Testis (tissue), 2 donors: ENCODE results near the gene CEP104.
"Not testable (repeated sequence)": the region's sequence is repeated elsewhere in the genome, so short reads cannot be mapped to it uniquely, and the experiment has no call there.

ENCODE experiments used
- CTCF ChIP-seq, 3 experiments: fragments of 450-650 bp in 2 of 3; fragments of 200-600 bp in 1 of 3; sonication (generic) in 1 of 3; IDR thresholded peaks; one replicate each; pipeline ENCODE4 v1.5.1; 2016 to 2019; ENCODE audit warnings: antibody characterized with exemption in 3 of 3, mild to moderate bottlenecking in 2 of 3, moderate library complexity in 1 of 3
- POLR2A ChIP-seq: fragments of 450-650 bp; IDR thresholded peaks from one replicate; pipeline ENCODE4 v1.6.1; 2017; ENCODE audit warnings: antibody characterized with exemption, mild to moderate bottlenecking, moderate library complexity

GRCh38 chr1:3800795-3801194 lies 56.2 kb downstream of the CEP104 start:
- TF ChIP-seq CTCF (IDR thresholded peaks at IDR 0.05); POLR2A: not testable (repeated sequence)
